Astrocyte (in vitro differentiated cells and primary cell): ENCODE results near the gene PLEKHG7. TPM values are rescaled to one million over a fixed set of nuclear protein-coding genes. Genes with fewer than 3 reads are reported as not detected.

ENCODE experiments used
- DNase-seq: peaks from one replicate; pipeline ENCODE4 v3.0.0-alpha.2; 2010; ENCODE audit warnings: low read depth
- FAIRE-seq: peaks from 2 replicates; lab custom pipeline; 2011; peaks lifted over from hg19 to GRCh38; lab: Jason Lieb, UNC
- H2AFZ ChIP-seq: 2 replicates; pipeline ENCODE4 v1.6.0; 2012; ENCODE audit warnings: low read depth, low read length, inconsistent platforms
- H3K27ac ChIP-seq: 2 replicates; pipeline ENCODE4 v1.5.1; 2011; ENCODE audit warnings: low read depth, low read length, inconsistent platforms
- H3K27me3 ChIP-seq: 2 replicates; pipeline ENCODE4 v1.6.0; 2011; ENCODE audit warnings: low read length, inconsistent platforms; ENCODE audit not compliant: insufficient read depth
- H3K36me3 ChIP-seq: 2 replicates; pipeline ENCODE4 v1.5.1; 2011; ENCODE audit warnings: low read length, inconsistent platforms; ENCODE audit not compliant: insufficient read depth
- H3K4me1 ChIP-seq: 2 replicates; pipeline ENCODE4 v1.5.1; 2011; ENCODE audit warnings: low read length, inconsistent platforms; ENCODE audit not compliant: insufficient read depth
- H3K4me2 ChIP-seq: 2 replicates; pipeline ENCODE4 v1.6.0; 2012; ENCODE audit warnings: low read length, inconsistent platforms
- H3K4me3 ChIP-seq: 2 replicates; pipeline ENCODE4 v1.5.1; 2011; ENCODE audit warnings: low read depth, mild to moderate bottlenecking, low read length, inconsistent platforms; ENCODE audit not compliant: insufficient read depth
- H3K79me2 ChIP-seq: 2 replicates; pipeline ENCODE4 v1.6.0; 2012; ENCODE audit warnings: mild to moderate bottlenecking, low read length, inconsistent platforms; ENCODE audit not compliant: insufficient read depth
- H3K9ac ChIP-seq: 2 replicates; pipeline ENCODE4 v1.6.0; 2012; ENCODE audit warnings: mild to moderate bottlenecking, low read length, inconsistent platforms
- H3K9me3 ChIP-seq: 2 replicates; pipeline ENCODE4 v1.5.1; 2012; ENCODE audit warnings: low read depth, mild to moderate bottlenecking, low read length, inconsistent platforms; ENCODE audit not compliant: insufficient read depth
- H4K20me1 ChIP-seq: 2 replicates; pipeline ENCODE4 v1.6.0; 2012; ENCODE audit warnings: low read length, inconsistent platforms; ENCODE audit not compliant: insufficient read depth
- H3K27ac Mint-ChIP-seq: one replicate; pipeline ENCODE4 v1.8.0; 2021; ENCODE audit warnings: mild to moderate bottlenecking, mixed read lengths; ENCODE audit not compliant: unreplicated experiment
- H3K27me3 Mint-ChIP-seq: one replicate; pipeline ENCODE4 v1.8.0; 2021; ENCODE audit warnings: low read depth, mixed read lengths; ENCODE audit not compliant: unreplicated experiment
- H3K36me3 Mint-ChIP-seq: one replicate; pipeline ENCODE4 v1.8.0; 2021; ENCODE audit warnings: low read depth, mixed read lengths; ENCODE audit not compliant: unreplicated experiment
- H3K4me1 Mint-ChIP-seq: one replicate; pipeline ENCODE4 v1.8.0; 2021; ENCODE audit warnings: low read depth, mixed read lengths; ENCODE audit not compliant: unreplicated experiment
- H3K4me3 Mint-ChIP-seq: one replicate; pipeline ENCODE4 v1.8.0; 2021; ENCODE audit warnings: mild to moderate bottlenecking, moderate library complexity, mixed read lengths; ENCODE audit not compliant: unreplicated experiment
- H3K9me3 Mint-ChIP-seq: one replicate; pipeline ENCODE4 v1.8.0; 2021; ENCODE audit warnings: mild to moderate bottlenecking, mixed read lengths; ENCODE audit not compliant: unreplicated experiment
- EZH2 ChIP-seq: IDR thresholded peaks from 2 replicates; pipeline ENCODE4 v1.6.1; 2012; ENCODE audit warnings: mild to moderate bottlenecking, low read length, inconsistent platforms; ENCODE audit not compliant: insufficient read depth
- total RNA-seq: library from RNA; stranded (reverse); gene quantifications from 2 replicates; pipeline ENCODE4 v1.2.1, GENCODE V29; 2021
- TF ChIP-seq, protein P1 (sequence below): IDR thresholded peaks from 2 replicates; pipeline ENCODE4 v1.5.1; 2011; ENCODE audit warnings: low read depth, mild to moderate bottlenecking, inconsistent platforms, low read length, moderate library complexity; ENCODE audit not compliant: insufficient read depth

The PLEKHG7 gene
- total RNA-seq, 1 donor from 2014 or later: 0.68 TPM

DNA sequence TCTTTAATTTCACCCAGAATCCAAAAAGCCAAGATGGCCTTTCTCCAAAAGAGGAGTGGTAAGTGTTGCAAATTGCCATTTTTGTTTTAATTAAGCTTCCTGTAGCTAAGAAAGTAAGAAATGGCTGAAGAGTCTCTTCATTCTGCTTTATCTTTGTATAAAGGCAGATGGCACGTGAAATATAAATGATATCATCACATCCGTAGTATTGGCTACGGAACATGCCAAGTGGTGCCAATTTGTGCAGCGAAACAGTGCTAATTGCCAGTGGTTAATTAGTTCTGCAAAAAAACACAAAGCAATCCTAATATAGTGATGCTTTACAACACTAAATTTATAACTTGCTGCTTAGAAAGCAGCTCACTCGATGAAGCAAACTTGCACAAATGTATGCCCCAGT lies 29.4 kb downstream of the PLEKHG7 start:
- DNase-seq (no peak), FAIRE-seq (no peak)
- H3K36me3 ChIP-seq: no peaks in the 10 kb centered on the region
- H3K4me1 ChIP-seq: peaks cover 10% of the 10 kb centered on the region
- H4K20me1 ChIP-seq: no peaks in the 10 kb centered on the region
- peaks cover 3% of the 10 kb centered on the region for H3K27me3 Mint-ChIP-seq
- H3K4me3 ChIP-seq: no peak overlapping the region
- H3K79me2 ChIP-seq: no peaks in the 10 kb centered on the region
- no peaks in the 10 kb centered on the region for H3K9me3 ChIP-seq
- peaks cover 1% of the 10 kb centered on the region for H3K4me1 Mint-ChIP-seq
- no peak overlapping the region for H3K9ac ChIP-seq
- no peak overlapping the region for H3K4me2 ChIP-seq
- H3K4me3 Mint-ChIP-seq: no peak overlapping the region
- no peak overlapping the region for H3K27ac Mint-ChIP-seq
- no peak overlapping the region for H2AFZ ChIP-seq
- H3K9me3 Mint-ChIP-seq: no peaks in the 10 kb centered on the region
- H3K36me3 Mint-ChIP-seq: no peaks in the 10 kb centered on the region
- no peak for TF ChIP-seq EZH2
- TF ChIP-seq, protein P1, sequence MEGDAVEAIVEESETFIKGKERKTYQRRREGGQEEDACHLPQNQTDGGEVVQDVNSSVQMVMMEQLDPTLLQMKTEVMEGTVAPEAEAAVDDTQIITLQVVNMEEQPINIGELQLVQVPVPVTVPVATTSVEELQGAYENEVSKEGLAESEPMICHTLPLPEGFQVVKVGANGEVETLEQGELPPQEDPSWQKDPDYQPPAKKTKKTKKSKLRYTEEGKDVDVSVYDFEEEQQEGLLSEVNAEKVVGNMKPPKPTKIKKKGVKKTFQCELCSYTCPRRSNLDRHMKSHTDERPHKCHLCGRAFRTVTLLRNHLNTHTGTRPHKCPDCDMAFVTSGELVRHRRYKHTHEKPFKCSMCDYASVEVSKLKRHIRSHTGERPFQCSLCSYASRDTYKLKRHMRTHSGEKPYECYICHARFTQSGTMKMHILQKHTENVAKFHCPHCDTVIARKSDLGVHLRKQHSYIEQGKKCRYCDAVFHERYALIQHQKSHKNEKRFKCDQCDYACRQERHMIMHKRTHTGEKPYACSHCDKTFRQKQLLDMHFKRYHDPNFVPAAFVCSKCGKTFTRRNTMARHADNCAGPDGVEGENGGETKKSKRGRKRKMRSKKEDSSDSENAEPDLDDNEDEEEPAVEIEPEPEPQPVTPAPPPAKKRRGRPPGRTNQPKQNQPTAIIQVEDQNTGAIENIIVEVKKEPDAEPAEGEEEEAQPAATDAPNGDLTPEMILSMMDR: no peak
- no peak overlapping the region for H3K27ac ChIP-seq
- no peaks in the 10 kb centered on the region for H3K27me3 ChIP-seq

DNA sequence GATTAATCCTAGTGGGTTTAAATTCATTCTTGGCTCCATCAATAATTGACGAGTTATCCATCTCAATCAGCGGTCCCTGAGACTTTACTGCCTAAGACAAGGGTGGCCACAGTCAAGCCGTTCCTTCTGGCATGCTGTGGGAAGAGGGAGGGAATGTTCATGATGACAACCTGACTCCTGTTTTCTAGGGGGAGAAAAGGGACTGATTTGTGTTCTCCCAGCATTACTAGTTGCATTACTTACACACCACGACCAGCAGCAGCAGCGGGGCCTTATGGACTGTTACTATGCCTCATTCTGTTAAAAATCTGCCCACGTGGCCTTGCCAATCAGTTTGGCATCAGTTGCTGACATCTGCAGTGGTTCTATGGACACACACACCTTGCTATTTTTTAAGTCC lies 29.9 kb downstream of the PLEKHG7 start:
- H3K9me3 Mint-ChIP-seq: no peaks in the 10 kb centered on the region
- TF ChIP-seq EZH2: no peak
- TF ChIP-seq, protein P1: no peak
- H3K27ac ChIP-seq: no peak overlapping the region
- no peak overlapping the region for H3K9ac ChIP-seq
- no peak overlapping the region for H3K4me3 ChIP-seq
- DNase-seq (no peak), FAIRE-seq (no peak)
- H3K27me3 Mint-ChIP-seq: peaks cover 3% of the 10 kb centered on the region
- H3K36me3 ChIP-seq: no peaks in the 10 kb centered on the region
- H4K20me1 ChIP-seq: no peaks in the 10 kb centered on the region
- H3K4me1 ChIP-seq: peaks cover 10% of the 10 kb centered on the region
- H3K27me3 ChIP-seq: no peaks in the 10 kb centered on the region
- no peak overlapping the region for H3K4me2 ChIP-seq
- no peaks in the 10 kb centered on the region for H3K36me3 Mint-ChIP-seq
- no peaks in the 10 kb centered on the region for H3K79me2 ChIP-seq
- no peak overlapping the region for H3K27ac Mint-ChIP-seq
- no peaks in the 10 kb centered on the region for H3K9me3 ChIP-seq
- peaks cover 1% of the 10 kb centered on the region for H3K4me1 Mint-ChIP-seq
- H2AFZ ChIP-seq: no peak overlapping the region
- H3K4me3 Mint-ChIP-seq: no peak overlapping the region

GRCh38 chr12:92733181-92733580 lies 30.4 kb downstream of the PLEKHG7 start:
- FAIRE-seq: no peak
- no peak for DNase-seq
- H2AFZ ChIP-seq: no peak overlapping the region
- Mint-ChIP-seq H3K36me3 (no peaks in the 10 kb centered on the region), H3K27me3 (peaks cover 3% of the 10 kb centered on the region), H3K4me1 (peaks cover 1% of the 10 kb centered on the region), H3K4me3 (no peak overlapping the region), H3K9me3 (no peaks in the 10 kb centered on the region), H3K27ac (no peak overlapping the region)
- H3K27me3 ChIP-seq: no peaks in the 10 kb centered on the region
- no peaks in the 10 kb centered on the region for H4K20me1 ChIP-seq
- no peak overlapping the region for H3K9ac ChIP-seq
- peaks cover 10% of the 10 kb centered on the region for H3K4me1 ChIP-seq
- no peaks in the 10 kb centered on the region for H3K9me3 ChIP-seq
- no peak for TF ChIP-seq EZH2
- TF ChIP-seq, protein P1: no peak
- H3K4me3 ChIP-seq: no peak overlapping the region
- no peaks in the 10 kb centered on the region for H3K79me2 ChIP-seq
- no peaks in the 10 kb centered on the region for H3K36me3 ChIP-seq
- no peak overlapping the region for H3K4me2 ChIP-seq
- no peak overlapping the region for H3K27ac ChIP-seq
